ENCODE results near the gene DIS3L2. TPM values are rescaled to one million over a fixed set of nuclear protein-coding genes. Genes with fewer than 3 reads are reported as not detected.
A peak's percentile ranks its signal among the peaks of the same experiment; 100 is the strongest.
"Not testable (repeated sequence)": the region's sequence is repeated elsewhere in the genome, so short reads cannot be mapped to it uniquely, and the experiment has no call there.

DIS3L2 gene
- total RNA-seq, 1 donor from 2014 or later, result 34.3 TPM

GRCh38 chr2:232384466-232384865 is 423.0 kb downstream of the DIS3L2 start:
- TF ChIP-seq CTCF (IDR thresholded peaks at IDR 0.05), result no peak
- H3K36me3 Mint-ChIP-seq (ENCODE audit: unreplicated experiment), result no peaks in the 10 kb centered on the region
- H3K4me3 Mint-ChIP-seq (ENCODE audit: unreplicated experiment), result no peak overlapping the region
- H3K27me3 Mint-ChIP-seq (ENCODE audit: unreplicated experiment), result no peaks in the 10 kb centered on the region
- H3K4me1 Mint-ChIP-seq (ENCODE audit: unreplicated experiment), result peaks cover 41% of the 10 kb centered on the region
- H3K27ac Mint-ChIP-seq (ENCODE audit: unreplicated experiment), result peak overlapping the region; percentile 52
- H3K9me3 Mint-ChIP-seq (ENCODE audit: unreplicated experiment), result no peaks in the 10 kb centered on the region
- DNase-seq (ENCODE audit: extremely low spot score, unreplicated experiment), result no peak

- H3K9me3 Mint-ChIP-seq (ENCODE audit: unreplicated experiment); H3K36me3 Mint-ChIP-seq (ENCODE audit: unreplicated experiment); DNase-seq (ENCODE audit: extremely low spot score, unreplicated experiment); H3K4me3 Mint-ChIP-seq (ENCODE audit: unreplicated experiment); H3K27me3 Mint-ChIP-seq (ENCODE audit: unreplicated experiment): not testable (repeated sequence)
- Mint-ChIP-seq H3K4me1 (ENCODE audit: unreplicated experiment) (peaks cover 47% of the 10 kb centered on the region), H3K27ac (ENCODE audit: unreplicated experiment) (peak overlapping the region; percentile 87)
Observed at GRCh38 chr2:232385058-232385457, 423.5 kb downstream of the DIS3L2 start.

GRCh38 chr2:232385660-232386489 is 424.4 kb downstream of the DIS3L2 start:
- H3K4me1 Mint-ChIP-seq (ENCODE audit: unreplicated experiment), result peaks cover 55% of the 10 kb centered on the region
- no peak for DNase-seq (ENCODE audit: extremely low spot score, unreplicated experiment)

GRCh38 chr2:232386490-232386739 is 424.9 kb downstream of the DIS3L2 start:
- Mint-ChIP-seq H3K27ac (ENCODE audit: unreplicated experiment) (peak overlapping the region; percentile 87), H3K4me1 (ENCODE audit: unreplicated experiment) (peaks cover 57% of the 10 kb centered on the region), H3K4me3 (ENCODE audit: unreplicated experiment) (no peak overlapping the region), H3K36me3 (ENCODE audit: unreplicated experiment) (no peaks in the 10 kb centered on the region), H3K9me3 (ENCODE audit: unreplicated experiment) (no peaks in the 10 kb centered on the region), H3K27me3 (ENCODE audit: unreplicated experiment) (no peaks in the 10 kb centered on the region)
- DNase-seq (ENCODE audit: extremely low spot score, unreplicated experiment), result no peak
- TF ChIP-seq CTCF (IDR thresholded peaks at IDR 0.05), result no peak

More at GRCh38 chr2:232385660-232386489, 424.4 kb downstream of the DIS3L2 start:
- H3K36me3 Mint-ChIP-seq (ENCODE audit: unreplicated experiment), result no peaks in the 10 kb centered on the region
- H3K4me3 Mint-ChIP-seq (ENCODE audit: unreplicated experiment), result peak overlapping the region; percentile 49
- H3K9me3 Mint-ChIP-seq (ENCODE audit: unreplicated experiment), result no peaks in the 10 kb centered on the region
- peak overlapping the region; percentile 87 for H3K27ac Mint-ChIP-seq (ENCODE audit: unreplicated experiment)
- no peaks in the 10 kb centered on the region for H3K27me3 Mint-ChIP-seq (ENCODE audit: unreplicated experiment)
- TF ChIP-seq CTCF (IDR thresholded peaks at IDR 0.05), result peak; percentile 27

Small RNA genes within 50 kb of the gene (microRNA-seq; reads per million reads assigned to microRNA genes)
- gene MIR562 (ENCODE audit: unreplicated experiment), result not detected

Other genes with a start within 250 kb of the DIS3L2 start
- 16.9 and 17.6 TPM in 2 replicates for gene PDE6D, start 180.4 kb upstream of the DIS3L2 start, total RNA-seq
- gene COPS7B, start 175.3 kb upstream of the DIS3L2 start, total RNA-seq, result 34.3 and 35.7 TPM in 2 replicates
- gene NPPC, start 35.3 kb upstream of the DIS3L2 start, total RNA-seq, result not detected in 2 replicates